ENCODE data around the gene RUNX2. TPM values are rescaled to one million over a fixed set of nuclear protein-coding genes. Genes with fewer than 3 reads are reported as not detected.

The RUNX2 gene
- total and polyA plus RNA-seq, 4 donors: 0.09 to 1.5 (median 0.75) TPM

GRCh38 chr6:45681860-45682511 lies 353.9 kb downstream of the RUNX2 start:
- H3K4me1 ChIP-seq (ENCODE audit: control insufficient read depth in 4 of 4, insufficient read depth in 4 of 4, low read length in 3 of 4): no peaks in the 10 kb centered on the region

More at GRCh38 chr6:45681860-45682511, 353.9 kb downstream of the RUNX2 start:
- Histone ChIP-seq H3K36me3 (ENCODE audit: control insufficient read depth in 4 of 4, insufficient read depth in 3 of 4, low read depth in 1 of 4, low read length in 3 of 4) (peaks cover 0 to 3% (median 0%) of the 10 kb centered on the region in 4 donors), H3K9me3 (ENCODE audit: control insufficient read depth in 4 of 4, low read length in 3 of 4) (peaks cover 0 to 6% (median 1%) of the 10 kb centered on the region in 4 donors), H3K27ac (ENCODE audit: low read depth in 1 of 2, low read length in 2 of 2) (no peak overlapping the region), H3K4me3 (ENCODE audit: low read depth in 1 of 3, low read length in 3 of 3) (no peak overlapping the region), H3K9ac (ENCODE audit: low read depth in 1 of 2, low read length in 2 of 2) (no peak overlapping the region), H3K27me3 (ENCODE audit: control insufficient read depth in 4 of 4, insufficient read depth in 4 of 4, low read length in 3 of 4) (peaks cover 0 to 4% (median 0%) of the 10 kb centered on the region in 4 donors)
- TF ChIP-seq YY1 (IDR thresholded peaks at IDR 0.05) (no peak), EGR1 (IDR thresholded peaks at IDR 0.05; ENCODE audit: low read depth in 2 of 2) (no peak), ZBTB33 (IDR thresholded peaks at IDR 0.05) (no peak), RAD21 (IDR thresholded peaks at IDR 0.05) (no peak), MAX (IDR thresholded peaks at IDR 0.05) (no peak), SP1 (IDR thresholded peaks at IDR 0.05) (no peak), REST (IDR thresholded peaks at IDR 0.05) (no peak), CTCF (IDR thresholded peaks at IDR 0.05; ENCODE audit: low read depth, low read length, missing input control) (no peak), NR2F2 (IDR thresholded peaks at IDR 0.05) (no peak), GABPA (IDR thresholded peaks at IDR 0.05 in 1 of 2, conservative IDR thresholded peaks at IDR 0.05 in 1 of 2) (no peak), HNF4G (IDR thresholded peaks at IDR 0.05) (no peak), TAF1 (conservative IDR thresholded peaks at IDR 0.05) (no peak), FOXA2 (IDR thresholded peaks at IDR 0.05) (no peak), ATF3 (IDR thresholded peaks at IDR 0.05) (no peak), HNF4A (conservative IDR thresholded peaks at IDR 0.05) (no peak), FOXA1 (IDR thresholded peaks at IDR 0.05) (no peak)
- DNase-seq (ENCODE audit: low spot score): no peak
- 65% methylated on average over 4 of the region's 4 CpGs for WGBS

Measured in liver (tissue), 9 donors.